ENCODE measurements around the gene U2AF2. TPM values are rescaled to one million over a fixed set of nuclear protein-coding genes. Genes with fewer than 3 reads are reported as not detected.

Gene U2AF2
- total RNA-seq, 1 experiment from 2014 or later, result 343 TPM

- no peak overlapping the region for H3K9ac ChIP-seq (ENCODE audit: low read length)
- CTCF ChIA-PET, result no interaction called here
- DNase-seq (no peak), ATAC-seq (peak; percentile 7; the same call in 1 of the 2 replicates)
- peaks cover 52% of the 10 kb centered on the region for H3K36me3 ChIP-seq (ENCODE audit: low read depth, low read length)
- H3K4me2 ChIP-seq (ENCODE audit: low read length), result no peak overlapping the region
- no peak overlapping the region for H2AFZ ChIP-seq (ENCODE audit: low read length)
- H3K4me1 ChIP-seq (ENCODE audit: insufficient read depth, low read length), result peaks cover 19% of the 10 kb centered on the region
- H3K4me3 ChIP-seq (ENCODE audit: low read length), result no peak overlapping the region
- H3F3A ChIP-seq (ENCODE audit: low read length, unreplicated experiment), result no peaks in the 10 kb centered on the region
- TF ChIP-seq CTCF (conservative IDR thresholded peaks at IDR 0.05; ENCODE audit: low read depth, low read length) (no peak), EZH2 (IDR thresholded peaks at IDR 0.05; ENCODE audit: low read length, unreplicated experiment) (no peak)
- H4K20me1 ChIP-seq (ENCODE audit: low read length), result peaks cover 41% of the 10 kb centered on the region
- no peaks in the 10 kb centered on the region for H3K27me3 ChIP-seq (ENCODE audit: low read length)
- intact Hi-C loops (cut with micrococcal nuclease), result no loop called here
- BruUV-seq (replicated peaks), result no TSS peak
- no peaks in the 10 kb centered on the region for H3K9me2 ChIP-seq (replicated peaks; ENCODE audit: low read length)
- H3K27ac ChIP-seq (ENCODE audit: low read length), result no peak overlapping the region
- no peaks in the 10 kb centered on the region for H3K9me3 ChIP-seq (ENCODE audit: low read length)
- POLR2A ChIA-PET (ENCODE audit: unreplicated experiment), result no interaction called here
- H3K79me2 ChIP-seq (ENCODE audit: low read length), result peaks cover 73% of the 10 kb centered on the region
Observed at GRCh38 chr19:55683449-55684261, 28.8 kb downstream of the U2AF2 start.

GRCh38 chr19:55684946-55685681 is 30.3 kb downstream of the U2AF2 start:
- Histone ChIP-seq H3K4me1 (ENCODE audit: insufficient read depth, low read length) (peaks cover 5% of the 10 kb centered on the region), H3K4me3 (ENCODE audit: low read length) (no peak overlapping the region), H3K9me2 (replicated peaks; ENCODE audit: low read length) (no peaks in the 10 kb centered on the region), H4K20me1 (ENCODE audit: low read length) (peaks cover 37% of the 10 kb centered on the region), H3K4me2 (ENCODE audit: low read length) (no peak overlapping the region), H3K36me3 (ENCODE audit: low read depth, low read length) (peaks cover 51% of the 10 kb centered on the region), H2AFZ (ENCODE audit: low read length) (no peak overlapping the region), H3K27me3 (ENCODE audit: low read length) (no peaks in the 10 kb centered on the region), H3F3A (ENCODE audit: low read length, unreplicated experiment) (no peaks in the 10 kb centered on the region), H3K9me3 (ENCODE audit: low read length) (no peaks in the 10 kb centered on the region), H3K79me2 (ENCODE audit: low read length) (peaks cover 61% of the 10 kb centered on the region), H3K27ac (ENCODE audit: low read length) (no peak overlapping the region), H3K9ac (ENCODE audit: low read length) (no peak overlapping the region)
- ChIA-PET CTCF (no interaction called here), POLR2A (ENCODE audit: unreplicated experiment) (no interaction called here)
- ATAC-seq (no peak), DNase-seq (no peak)
- TF ChIP-seq EZH2 (IDR thresholded peaks at IDR 0.05; ENCODE audit: low read length, unreplicated experiment), result no peak
- no peak for TF ChIP-seq EZH2phosphoT487 (IDR thresholded peaks at IDR 0.05; ENCODE audit: borderline replicate concordance, low read length)
- no peak for TF ChIP-seq CTCF (conservative IDR thresholded peaks at IDR 0.05; ENCODE audit: low read depth, low read length)
- BruUV-seq (replicated peaks), result no TSS peak
- intact Hi-C loops (cut with micrococcal nuclease), result no loop called here

GRCh38 chr19:55685776-55686175 is 30.9 kb downstream of the U2AF2 start:
- ATAC-seq, result no peak
- no peak overlapping the region for H3K27ac ChIP-seq (ENCODE audit: low read length)
- no TSS peak for BruUV-seq (replicated peaks)
- H3F3A ChIP-seq (ENCODE audit: low read length, unreplicated experiment), result no peaks in the 10 kb centered on the region
- H3K79me2 ChIP-seq (ENCODE audit: low read length), result peaks cover 55% of the 10 kb centered on the region
- no peaks in the 10 kb centered on the region for H3K9me3 ChIP-seq (ENCODE audit: low read length)
- ChIA-PET POLR2A (ENCODE audit: unreplicated experiment) (no interaction called here), CTCF (no interaction called here)
- H3K9ac ChIP-seq (ENCODE audit: low read length), result no peak overlapping the region
- no peak for DNase-seq
- no peak overlapping the region for H3K4me2 ChIP-seq (ENCODE audit: low read length)
- H3K36me3 ChIP-seq (ENCODE audit: low read depth, low read length), result peaks cover 51% of the 10 kb centered on the region
- no peaks in the 10 kb centered on the region for H3K4me1 ChIP-seq (ENCODE audit: insufficient read depth, low read length)
- H4K20me1 ChIP-seq (ENCODE audit: low read length), result peaks cover 31% of the 10 kb centered on the region
- no peaks in the 10 kb centered on the region for H3K9me2 ChIP-seq (replicated peaks; ENCODE audit: low read length)
- TF ChIP-seq EZH2 (IDR thresholded peaks at IDR 0.05; ENCODE audit: low read length, unreplicated experiment), result no peak
- TF ChIP-seq EZH2phosphoT487 (IDR thresholded peaks at IDR 0.05; ENCODE audit: borderline replicate concordance, low read length), result no peak
- TF ChIP-seq CTCF (conservative IDR thresholded peaks at IDR 0.05; ENCODE audit: low read depth, low read length), result no peak
- no peaks in the 10 kb centered on the region for H3K27me3 ChIP-seq (ENCODE audit: low read length)
- H2AFZ ChIP-seq (ENCODE audit: low read length), result no peak overlapping the region
- intact Hi-C loops (cut with micrococcal nuclease), result no loop called here
- no peak overlapping the region for H3K4me3 ChIP-seq (ENCODE audit: low read length)
